SKM-1 (cell line): Measurements from ENCODE around the gene PTH1R.

Source experiments
- DNase-seq: peaks from one replicate; lab custom pipeline; 2025; ENCODE audit not compliant: unreplicated experiment; lab: John Stamatoyannopoulos, UW

Gene PTH1R

DNA sequence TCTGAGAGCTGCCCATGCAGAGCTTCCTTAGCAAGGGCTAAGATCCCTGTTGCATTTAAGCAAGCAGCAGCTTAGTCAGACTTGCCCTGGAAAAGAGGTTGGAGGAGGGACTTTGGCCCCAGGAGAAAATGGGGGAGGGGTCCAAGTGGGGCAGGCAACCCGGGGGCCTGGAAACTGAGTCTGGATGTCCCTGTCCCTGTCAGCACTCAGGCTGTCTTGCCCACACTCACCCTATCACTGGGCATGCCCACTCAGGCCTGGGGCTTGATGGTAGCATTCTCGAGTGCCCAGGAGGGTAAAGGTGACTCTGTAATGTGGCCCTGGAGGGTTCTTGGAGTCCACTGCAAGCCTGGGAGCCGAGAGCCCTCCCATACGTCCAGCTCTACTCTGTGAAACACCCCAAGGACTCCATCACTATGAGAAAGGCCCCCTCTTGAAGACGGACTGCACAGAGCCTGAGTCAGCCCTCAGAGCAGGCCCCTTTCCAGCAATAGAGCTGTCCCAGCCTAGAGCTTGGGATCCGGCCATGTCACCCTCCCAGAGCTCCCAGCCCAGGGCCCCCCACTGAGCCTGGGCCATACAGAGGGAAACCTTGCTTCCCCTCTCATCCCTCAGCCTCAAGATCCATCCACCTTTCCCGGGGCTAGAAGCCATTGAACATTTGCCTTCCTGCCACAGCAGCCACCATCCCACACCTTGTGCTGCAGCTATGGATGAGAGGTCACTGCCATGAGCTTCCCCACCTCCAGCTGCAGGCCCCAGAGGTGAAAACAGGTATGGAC is 27.6 kb upstream of the PTH1R start:
- no peak for DNase-seq

DNA sequence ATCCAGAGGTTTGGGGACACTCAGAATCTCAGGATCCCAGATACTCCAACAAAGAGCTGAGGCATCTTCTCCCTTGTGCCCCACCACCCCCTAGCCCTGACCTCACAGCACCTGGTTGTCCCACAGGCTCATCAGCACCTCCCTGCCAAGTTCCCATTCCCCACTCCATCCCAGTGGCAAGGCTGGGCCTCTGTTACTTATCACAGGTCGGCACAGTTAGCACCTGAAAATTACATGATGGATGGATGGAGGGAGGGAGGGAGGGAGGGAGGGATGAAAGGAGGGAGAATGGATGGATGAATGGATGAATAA is 27.1 kb upstream of the PTH1R start:
- no peak for DNase-seq

DNA sequence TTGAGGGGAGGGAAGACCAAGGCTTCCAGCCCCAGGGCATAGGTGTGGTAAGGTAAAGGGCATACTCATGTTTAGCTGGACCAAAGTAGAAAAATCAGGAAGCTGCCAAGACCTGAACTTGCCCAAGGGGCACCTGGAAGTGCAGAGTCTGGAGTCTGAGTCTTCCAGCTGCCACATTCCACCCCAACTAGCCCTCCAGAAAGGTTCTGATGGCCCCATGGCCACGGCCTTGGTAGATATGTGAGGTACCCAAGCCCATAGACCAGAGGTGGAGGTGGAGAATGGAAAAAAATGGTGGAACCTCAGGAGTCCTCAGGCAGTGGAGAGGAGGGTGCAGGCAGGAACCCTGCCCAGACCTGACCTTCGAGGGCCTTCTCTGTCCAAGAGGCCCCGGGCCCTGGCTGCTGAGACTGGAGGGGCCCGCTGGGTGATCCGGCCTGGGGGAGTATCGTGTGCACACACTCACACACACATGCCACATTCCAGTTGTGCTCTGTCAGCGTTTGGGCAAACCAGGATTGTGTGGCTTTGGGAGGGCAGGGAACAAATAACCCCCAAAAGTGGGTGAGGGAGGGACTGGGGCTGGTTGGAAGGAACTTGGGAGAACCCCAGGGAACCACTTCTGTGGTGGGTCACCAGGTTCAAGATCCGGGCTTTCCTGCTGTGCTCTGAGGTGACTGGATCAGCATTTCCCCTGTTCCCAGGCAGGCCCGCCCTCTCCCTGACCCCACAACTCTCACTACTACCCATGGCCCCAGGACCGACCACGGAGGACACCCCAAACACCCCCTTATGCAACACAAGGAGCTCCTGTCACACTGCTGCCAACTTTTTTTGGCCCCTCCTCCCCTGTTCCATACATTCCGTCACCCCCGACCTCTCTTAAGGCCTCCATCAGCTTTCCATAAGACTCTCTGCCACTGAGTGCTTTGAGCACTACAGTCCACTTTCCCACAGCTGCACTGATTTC is 25.9 kb upstream of the PTH1R start:
- no peak for DNase-seq

DNA sequence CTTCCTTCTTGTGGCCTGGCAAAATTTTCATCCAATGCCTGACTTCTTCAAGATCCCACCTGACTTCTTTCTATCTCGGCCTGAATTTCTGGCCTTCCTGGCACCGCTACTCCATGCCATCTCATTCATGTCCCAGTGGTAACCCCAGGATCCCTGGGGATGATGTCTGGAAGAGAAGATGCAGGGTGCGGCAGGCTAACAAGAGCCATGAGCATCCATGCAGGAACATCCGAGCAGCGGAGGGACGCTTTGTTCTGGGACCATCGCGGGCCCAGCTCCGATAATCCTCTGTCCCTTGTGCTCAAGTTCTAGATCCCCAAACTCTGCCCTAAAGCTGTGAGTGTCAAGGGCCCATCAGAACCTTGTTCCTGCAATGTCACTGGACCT is 25.2 kb upstream of the PTH1R start:
- no peak for DNase-seq

DNA sequence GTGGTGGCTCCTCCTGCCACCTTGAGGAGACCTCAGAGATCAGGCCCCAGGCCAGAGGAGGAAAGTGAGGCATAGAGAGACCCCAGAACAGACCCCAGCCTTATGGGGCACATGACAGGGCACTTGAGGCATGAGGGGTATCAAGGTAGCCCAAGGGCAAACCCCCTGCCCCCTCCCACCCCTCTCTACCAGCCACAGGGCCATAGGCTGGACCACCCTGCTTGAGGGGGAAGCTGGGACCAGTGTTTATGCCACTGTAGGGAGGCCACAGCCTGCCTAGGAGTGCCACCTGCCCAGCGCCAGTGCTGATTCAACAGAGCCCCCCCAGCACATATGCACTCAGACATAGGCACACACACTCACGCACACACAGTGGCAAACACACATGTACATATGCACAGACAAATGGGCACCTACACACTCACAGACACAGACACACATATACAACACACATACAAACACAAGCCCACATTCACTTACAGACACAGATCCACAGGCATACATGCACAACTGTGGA is 24.6 kb upstream of the PTH1R start:
- no peak for DNase-seq

DNA sequence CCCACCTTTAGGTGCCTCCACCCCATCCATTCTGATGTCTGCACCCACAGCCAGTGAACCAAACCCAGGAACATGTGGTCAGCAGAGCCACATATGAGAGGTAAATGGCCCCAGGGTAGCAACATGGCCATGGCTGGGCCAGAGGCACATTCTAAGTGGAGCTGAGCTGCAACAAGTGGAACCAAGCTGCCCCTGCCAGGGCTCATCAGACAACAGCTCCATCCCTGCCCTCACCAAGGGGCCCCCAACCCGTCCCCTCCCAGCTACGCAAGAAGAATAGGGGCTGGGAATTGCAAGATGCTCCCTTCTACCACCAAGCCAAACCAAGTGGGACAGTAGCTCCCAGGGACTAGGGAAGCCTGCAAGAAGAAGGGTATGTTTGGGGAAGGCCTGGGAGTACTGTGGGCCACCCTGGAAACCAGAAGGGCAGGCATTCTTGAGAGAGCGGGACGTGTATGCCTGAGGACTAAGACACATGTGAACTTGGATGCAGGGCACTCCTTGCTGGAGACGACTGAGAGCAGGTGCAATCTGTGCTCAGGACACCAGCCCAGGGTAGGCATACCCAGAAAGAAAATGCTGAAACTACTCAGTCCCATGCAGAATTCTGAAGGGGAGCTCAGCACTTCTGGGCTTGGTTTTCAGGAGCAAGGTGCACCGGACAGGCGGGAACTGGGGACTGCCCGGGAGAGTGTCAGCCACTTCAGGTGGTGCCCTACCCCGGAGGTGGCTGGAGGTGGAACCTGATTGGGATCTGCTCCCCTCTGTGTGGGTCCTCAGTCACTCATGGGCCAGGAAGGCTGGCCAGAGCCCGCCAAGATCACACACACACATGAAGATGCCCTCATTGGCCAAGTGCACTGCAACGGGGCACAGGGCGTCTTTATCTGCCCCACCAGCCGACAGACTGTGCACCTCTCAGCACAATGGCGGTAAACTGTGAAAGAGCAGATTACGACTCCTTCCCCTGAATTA is 23.8 kb upstream of the PTH1R start:
- no peak for DNase-seq

DNA sequence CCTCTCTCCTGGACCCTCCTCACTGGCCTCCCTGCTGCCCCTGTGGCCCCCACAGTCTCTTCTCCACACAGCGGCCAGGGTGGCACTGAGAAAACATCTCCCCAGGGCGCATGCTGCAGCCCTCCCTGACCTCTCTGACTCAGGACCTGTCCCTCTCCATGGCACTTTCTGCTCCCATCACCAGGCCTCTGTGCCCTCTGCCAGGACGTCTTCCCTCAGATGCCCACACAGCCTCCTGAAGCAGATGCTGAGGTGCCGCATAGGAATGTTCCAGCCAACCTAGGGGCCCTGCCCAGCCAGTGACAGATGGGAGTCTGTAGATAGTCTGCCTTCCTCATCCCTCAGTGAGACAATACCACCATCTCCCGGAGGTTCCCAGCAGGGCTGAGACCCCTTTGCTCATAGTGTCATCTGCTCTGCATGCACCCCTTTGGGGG is 22.9 kb upstream of the PTH1R start:
- no peak for DNase-seq

DNA sequence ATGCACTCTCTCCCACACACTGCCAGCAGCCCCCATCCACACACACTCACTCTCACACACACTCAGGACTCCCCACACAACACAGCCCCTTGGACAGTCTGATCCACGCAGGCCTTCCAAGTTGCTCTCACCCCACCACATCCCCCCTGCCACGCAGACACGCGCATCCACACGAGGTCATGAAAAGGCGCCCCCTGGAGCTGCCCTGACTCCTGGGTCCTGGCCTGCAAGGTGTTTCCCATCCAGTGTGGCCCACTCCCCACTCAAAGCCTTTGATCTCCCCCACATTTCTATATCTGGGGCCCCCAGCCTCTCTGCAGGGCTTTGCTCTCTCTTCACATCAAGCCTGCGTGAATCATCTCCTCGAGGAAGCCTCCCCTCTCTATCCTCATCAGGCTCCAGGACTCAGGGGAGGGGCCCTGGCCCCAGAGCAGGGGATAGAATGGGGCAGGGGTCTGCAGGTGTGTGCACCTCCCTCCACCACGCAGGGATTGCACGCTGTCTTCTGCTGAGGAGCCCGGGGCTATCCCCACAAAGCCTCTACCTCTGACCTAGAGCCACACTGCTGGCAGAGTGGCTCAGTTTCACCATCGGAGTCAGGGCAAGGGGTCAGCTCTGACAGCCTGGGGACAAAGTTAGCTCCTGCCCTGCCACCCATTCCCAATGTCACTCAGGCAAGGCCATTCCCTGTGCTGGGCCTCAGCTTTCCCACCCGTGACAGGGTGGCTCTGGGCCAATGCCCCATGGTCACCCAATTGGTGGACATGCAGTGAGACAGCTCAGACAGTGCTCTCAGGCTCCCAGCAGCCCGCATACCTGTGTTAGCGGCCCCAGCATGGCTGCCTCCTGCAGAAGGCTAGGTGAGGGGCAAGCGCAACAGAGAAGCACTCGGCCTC is 20.7 kb upstream of the PTH1R start:
- DNase-seq, result no peak

DNA sequence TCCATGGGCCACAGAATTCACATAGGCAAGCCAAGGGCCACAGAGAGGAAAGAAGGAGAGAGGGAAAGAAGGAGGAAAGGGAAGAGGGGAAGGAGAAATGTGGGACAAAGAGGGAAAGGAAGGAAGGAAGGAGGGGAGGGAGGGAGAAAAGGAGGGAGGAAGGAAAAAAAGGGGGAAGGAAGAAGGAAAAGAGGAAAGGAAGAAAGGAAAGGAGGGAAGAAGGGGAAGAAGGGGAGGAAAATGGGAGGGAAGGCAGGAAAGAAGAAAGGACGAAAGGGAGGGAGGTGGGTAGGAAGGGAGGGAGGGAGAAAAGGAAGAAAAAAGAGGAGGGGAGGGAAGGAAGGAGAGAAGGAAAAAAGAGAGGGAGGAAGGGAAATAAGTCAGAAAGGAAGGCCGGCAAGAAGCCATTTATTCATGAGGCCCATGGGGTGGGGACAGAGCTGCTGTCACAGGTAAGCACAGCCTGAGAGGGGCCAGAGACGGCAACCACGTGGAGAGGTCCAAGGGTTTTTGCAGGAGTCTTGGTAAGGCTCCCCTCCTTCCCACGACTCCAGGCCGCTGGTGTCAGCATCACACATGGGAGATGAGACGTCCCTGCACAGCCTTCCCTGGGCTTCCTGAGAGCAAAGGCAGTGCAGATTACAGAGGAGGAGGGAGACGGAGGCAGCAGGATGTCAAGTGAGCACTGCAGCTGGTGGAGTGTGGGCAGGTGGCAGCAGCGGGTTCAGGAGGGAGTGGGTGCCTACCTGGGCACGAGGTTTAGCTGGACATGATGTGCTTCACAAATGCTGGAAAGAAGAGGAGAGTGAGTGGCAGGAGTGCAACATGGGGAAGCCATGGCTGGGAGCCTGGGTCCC is 19.8 kb upstream of the PTH1R start:
- no peak for DNase-seq

DNA sequence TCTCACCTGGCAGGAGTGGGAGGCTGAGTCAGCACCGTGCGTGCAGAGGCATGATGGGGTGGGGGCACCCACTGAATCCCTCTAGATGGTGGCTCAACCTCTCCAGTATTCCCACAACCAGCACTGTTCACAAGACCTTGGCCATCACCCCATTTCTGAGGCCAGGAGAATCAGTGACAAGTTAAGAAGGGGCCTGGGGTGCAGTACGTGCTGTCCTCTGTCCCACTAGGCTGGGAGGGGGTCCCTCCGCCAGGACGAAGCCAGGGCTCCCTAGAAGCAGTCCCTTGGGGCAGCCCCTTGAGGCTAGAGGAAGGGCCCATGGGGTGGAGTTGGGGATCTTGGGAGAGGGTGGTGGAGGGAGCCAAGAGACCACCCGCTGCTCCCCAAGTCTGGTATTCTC is 19.1 kb upstream of the PTH1R start:
- no peak for DNase-seq

DNA sequence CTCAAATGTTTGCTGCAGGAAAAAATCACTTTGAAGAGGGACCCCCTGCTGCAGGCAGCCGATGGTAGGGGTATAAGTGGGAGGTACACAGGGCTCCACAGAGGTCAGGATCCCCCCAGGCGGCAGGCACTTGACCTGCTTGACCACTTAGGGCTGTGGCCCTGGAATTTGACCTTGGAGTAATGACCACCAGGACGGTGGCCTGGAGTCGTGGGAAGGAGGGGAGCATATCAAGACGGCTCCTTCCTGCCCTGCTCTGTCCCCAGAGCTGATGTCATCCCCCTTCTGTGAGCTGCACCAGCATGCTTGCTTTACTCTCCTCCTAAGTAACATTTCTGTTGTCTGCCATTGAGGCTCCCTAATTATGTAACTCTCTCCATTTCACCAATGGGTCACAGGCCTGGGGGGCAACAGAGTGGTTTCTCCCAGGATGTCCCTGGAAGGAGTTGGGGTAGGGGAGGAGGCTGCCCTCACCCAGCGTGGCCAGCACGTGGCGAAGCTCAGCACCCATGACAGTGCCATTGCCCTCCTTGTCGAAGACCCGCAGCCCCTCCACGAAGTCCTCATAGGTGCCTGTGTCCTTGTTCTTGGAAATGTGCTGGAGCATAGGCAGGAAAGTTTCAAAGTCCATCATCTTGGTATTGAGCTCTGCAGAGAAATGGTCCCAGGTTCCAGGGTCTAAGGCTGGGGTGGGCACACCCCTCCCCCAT is 18.4 kb upstream of the PTH1R start:
- DNase-seq, result no peak

DNA sequence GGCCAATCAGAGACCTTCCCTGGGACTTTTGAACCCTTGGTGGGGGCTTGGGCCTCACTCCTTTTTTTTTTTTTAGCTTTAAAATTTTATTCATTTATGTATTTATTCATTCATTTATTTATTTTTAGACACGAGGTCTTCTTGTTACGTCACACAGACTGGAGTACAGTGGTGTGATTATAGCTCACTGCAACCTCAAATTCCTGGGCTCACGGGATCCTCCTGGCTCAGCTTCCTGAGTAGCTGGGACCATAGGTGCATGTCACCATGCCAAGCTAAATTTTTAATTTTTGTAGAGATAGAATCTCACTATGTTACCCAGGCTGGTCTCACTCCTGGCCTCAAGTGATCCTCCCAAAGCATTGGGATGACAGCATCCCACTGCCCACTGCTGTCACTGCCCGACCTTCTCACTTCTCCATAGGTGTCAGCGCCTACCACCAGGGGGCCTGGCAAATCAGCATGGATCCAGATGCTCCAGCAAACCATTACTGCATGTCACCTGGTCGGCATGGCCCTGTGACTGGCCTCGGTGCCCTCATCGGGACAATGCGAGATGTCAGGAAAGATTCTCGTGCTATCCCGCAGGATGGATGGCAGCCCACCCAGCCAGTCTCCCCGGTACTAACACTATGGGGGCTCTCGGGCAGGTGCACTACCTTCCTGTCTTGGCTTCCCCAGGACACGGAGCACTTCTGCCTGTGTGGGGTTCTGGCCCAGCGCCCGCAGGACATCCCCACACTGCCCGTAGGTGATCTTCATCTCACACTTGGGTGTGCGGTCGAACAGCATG is 17.3 kb upstream of the PTH1R start:
- no peak for DNase-seq

DNA sequence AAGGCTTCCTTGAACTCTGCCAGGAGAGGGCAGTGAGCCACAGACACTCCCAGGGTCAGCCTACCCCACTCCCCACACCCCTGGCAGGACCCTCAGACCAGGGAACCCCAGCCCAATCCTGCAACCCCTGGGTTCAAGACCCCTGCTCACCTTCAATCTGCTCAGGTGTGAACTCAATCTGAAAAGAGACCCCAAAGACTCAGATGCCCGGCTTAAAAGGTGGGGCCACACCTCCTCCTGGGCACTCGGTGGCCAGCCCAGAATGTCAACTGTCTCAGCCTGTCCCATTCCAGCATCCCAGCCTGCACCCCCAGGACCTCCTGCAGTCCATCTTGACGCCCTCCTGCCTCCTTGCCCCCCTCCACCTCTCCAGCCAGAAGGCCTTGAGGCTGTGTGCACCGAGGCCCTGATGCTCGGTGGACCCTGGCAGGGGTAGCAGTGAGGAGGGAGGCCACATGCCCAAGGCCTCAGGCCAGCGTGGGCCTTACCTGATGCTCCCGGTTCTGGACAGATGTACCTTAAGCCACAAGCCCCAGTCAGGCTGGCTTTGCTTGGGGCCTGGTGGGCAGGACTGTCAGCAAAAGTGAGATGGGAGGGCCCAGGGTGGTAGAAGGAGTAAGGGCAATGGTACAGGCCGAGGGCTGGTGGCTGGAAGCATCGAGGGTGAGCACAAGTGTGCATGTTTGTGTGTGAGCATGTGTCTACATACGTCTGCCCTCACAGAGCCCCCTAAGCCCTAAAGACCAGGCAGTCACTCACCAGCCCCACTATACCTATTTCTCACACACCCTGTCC is 16.5 kb upstream of the PTH1R start:
- DNase-seq, result no peak

DNA sequence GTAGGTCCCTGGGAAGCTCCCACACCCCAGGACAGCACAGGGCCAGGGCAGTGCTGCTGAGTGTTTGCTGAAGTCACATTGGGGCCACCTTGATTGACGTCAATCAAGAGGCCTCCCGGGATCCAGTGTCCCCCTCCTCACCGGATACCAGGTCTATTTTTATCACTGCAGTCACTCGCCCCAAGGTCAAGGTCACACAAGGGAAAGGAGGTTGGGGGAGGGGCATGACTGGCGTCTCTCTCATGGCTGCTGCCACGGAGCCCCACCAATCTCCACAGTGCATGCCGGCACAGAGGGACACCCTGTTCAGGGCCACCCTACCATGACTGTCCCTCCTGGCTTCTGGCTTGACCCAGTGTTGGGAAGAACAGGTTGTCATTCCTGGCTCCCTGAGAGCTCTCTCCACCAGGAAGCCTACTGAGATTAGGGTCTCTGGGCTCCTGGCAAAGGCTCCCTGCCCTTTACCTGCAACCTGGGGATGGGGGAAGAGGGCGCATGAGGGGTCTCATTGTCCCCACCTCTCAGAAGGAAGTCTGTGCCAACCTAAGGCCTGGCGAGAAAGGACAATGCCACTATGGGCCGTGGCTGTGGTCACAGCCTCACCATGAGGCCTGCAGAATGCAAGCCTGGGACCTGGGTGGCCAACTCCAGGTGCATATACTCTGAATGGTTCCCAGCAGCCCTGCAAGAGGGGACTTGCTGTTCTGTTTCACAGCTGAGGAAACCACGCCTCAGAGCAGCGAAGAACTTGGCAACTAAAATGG is 15.7 kb upstream of the PTH1R start:
- DNase-seq, result no peak

DNA sequence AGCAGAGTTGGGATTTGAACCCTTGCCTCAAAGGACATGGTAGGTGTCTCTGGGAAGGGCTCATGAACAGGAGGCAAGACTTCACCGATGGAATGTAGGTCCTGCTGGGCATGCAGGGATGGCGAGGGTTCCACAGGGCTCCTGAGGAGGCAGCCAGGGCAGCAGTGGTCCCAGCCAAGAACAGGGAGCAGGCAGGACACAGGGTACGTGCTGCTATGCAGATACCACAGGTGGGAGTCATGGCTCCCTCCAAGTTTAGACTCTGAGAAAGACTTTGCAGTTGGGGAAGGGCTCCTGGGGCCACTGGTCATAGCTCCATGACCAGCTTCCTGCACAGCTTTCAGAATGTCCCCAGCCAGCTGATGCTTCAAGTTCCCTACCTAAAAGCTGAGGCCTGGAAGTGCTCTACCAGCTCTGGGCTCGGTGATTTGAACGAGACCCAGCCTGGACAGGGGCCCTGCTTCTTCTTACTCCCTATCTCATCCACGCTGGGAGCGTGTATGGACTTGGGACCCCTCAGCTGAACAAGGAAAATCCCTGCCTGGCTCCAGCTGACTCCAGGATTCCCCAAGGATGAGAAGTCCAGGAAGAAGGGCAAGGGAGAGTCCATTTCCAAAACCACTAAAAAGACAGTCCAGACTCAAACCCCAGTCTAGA is 15.0 kb upstream of the PTH1R start:
- DNase-seq, result no peak
